Measurements from ENCODE around the gene TRIP13. TPM values are rescaled to one million over a fixed set of nuclear protein-coding genes. Genes with fewer than 3 reads are reported as not detected.

Gene TRIP13
- total and polyA plus RNA-seq, 8 donors, result 0.31 to 1.2 (median 0.51) TPM; not detected in 1

DNA sequence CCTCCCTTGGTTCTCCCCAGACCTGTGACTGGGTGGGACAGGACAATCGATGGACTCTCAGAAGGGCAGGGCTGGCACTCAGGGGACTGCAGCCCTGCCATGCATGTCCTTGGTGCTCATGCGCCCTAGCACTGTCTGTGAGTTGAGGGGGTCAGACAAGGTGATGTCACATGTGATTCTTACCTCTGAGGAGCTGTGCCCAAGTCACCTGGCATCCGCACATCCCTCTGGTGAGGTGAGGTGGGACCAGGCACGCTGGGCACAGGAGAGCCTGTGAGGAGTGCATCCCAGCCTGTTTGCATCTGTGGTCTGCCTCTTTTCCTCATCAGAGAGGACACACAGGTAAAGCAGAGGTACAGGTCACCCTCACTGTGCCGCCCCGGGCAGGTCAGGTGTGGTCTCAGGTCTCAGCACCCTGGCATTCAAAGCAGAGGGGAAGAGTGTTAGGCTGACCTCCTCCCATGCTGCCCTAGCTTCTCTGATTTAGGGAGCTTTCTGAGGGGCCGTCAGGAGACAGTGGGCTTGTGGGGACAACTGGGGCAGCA lies 14.8 kb downstream of the TRIP13 start:
- no peaks in the 10 kb centered on the region for H3K36me3 ChIP-seq
- FAIRE-seq (no peak), ATAC-seq (no peak), DNase-seq (peak in 1 of 6 donors; percentile 7)
- intact Hi-C loops (cut with DNase I), result no loop called here
- no peak overlapping the region for H3K27ac ChIP-seq
- no peak overlapping the region for H3K4me3 ChIP-seq
- no peaks in the 10 kb centered on the region for H3K27me3 ChIP-seq
- H3K9me3 ChIP-seq, result no peaks in the 10 kb centered on the region
- no peaks in the 10 kb centered on the region for H3K4me1 ChIP-seq
- WGBS, 2 donors, result 92 to 97% methylated on average over 7 of the region's 7 CpGs
- TF ChIP-seq, protein P1, sequence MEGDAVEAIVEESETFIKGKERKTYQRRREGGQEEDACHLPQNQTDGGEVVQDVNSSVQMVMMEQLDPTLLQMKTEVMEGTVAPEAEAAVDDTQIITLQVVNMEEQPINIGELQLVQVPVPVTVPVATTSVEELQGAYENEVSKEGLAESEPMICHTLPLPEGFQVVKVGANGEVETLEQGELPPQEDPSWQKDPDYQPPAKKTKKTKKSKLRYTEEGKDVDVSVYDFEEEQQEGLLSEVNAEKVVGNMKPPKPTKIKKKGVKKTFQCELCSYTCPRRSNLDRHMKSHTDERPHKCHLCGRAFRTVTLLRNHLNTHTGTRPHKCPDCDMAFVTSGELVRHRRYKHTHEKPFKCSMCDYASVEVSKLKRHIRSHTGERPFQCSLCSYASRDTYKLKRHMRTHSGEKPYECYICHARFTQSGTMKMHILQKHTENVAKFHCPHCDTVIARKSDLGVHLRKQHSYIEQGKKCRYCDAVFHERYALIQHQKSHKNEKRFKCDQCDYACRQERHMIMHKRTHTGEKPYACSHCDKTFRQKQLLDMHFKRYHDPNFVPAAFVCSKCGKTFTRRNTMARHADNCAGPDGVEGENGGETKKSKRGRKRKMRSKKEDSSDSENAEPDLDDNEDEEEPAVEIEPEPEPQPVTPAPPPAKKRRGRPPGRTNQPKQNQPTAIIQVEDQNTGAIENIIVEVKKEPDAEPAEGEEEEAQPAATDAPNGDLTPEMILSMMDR (IDR thresholded peaks at IDR 0.05), result no peak

DNA sequence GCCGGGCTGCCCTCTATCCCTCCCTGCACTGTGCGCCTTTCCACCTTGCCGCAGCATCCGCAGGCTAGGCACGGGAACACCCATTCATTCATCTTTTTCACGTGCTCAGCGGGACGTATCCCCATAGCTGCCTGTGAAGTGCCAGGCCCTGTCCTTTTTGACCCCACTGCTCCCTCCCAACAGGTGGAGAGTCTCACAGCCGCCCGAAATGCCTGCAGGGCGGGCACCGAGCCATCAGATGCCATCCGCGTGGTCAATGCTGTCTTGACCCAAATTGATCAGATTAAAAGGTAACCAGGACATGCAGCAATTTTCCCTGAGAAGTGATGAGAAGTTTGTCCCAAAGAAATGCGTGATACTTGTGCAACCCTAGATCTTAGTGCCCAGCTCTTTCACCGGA lies 15.5 kb downstream of the TRIP13 start:
- DNase-seq, result peak in 1 of 6 donors; percentile 4
- 96% methylated on average over 16 of the region's 16 CpGs for WGBS, 2 donors
- Histone ChIP-seq H3K4me3 (no peak overlapping the region), H3K4me1 (no peaks in the 10 kb centered on the region), H3K27ac (no peak overlapping the region), H3K36me3 (no peaks in the 10 kb centered on the region), H3K9me3 (no peaks in the 10 kb centered on the region), H3K27me3 (no peaks in the 10 kb centered on the region)
- ATAC-seq, result no peak
- TF ChIP-seq, protein P1 (IDR thresholded peaks at IDR 0.05), result no peak
- intact Hi-C loops (cut with DNase I), result no loop called here
- no peak for FAIRE-seq

DNA sequence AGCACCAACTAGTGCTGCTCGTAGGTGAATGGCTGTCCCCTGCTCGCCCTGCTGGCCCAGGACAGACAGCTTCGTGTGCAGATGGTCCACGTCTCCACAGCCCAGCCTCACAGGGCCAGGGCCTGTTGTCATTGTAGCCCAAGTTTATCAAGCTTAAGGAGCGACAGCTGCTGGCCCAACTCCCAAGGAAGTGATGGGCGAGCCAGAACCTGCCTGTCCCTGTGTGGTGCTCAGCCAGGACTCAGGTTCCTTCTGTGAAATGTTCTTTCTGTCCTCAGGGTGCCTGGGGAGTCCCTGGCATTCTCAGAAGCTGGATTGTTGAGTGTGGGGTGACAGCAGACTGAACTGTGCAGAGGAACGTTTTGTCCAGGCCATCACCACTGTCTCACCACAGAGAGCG lies 16.4 kb downstream of the TRIP13 start:
- FAIRE-seq, result no peak
- intact Hi-C loops (cut with DNase I), result no loop called here
- DNase-seq, result no peak
- H3K9me3 ChIP-seq, result no peaks in the 10 kb centered on the region
- TF ChIP-seq, protein P1 (IDR thresholded peaks at IDR 0.05), result no peak
- no peak overlapping the region for H3K27ac ChIP-seq
- 92 to 94% methylated on average over 8 of the region's 8 CpGs for WGBS, 2 donors
- no peaks in the 10 kb centered on the region for H3K4me1 ChIP-seq
- H3K27me3 ChIP-seq, result no peaks in the 10 kb centered on the region
- no peak overlapping the region for H3K4me3 ChIP-seq
- H3K36me3 ChIP-seq, result no peaks in the 10 kb centered on the region
- no peak for ATAC-seq

- H3K4me1 ChIP-seq, result no peaks in the 10 kb centered on the region
- 94% methylated on average over 18 of the region's 18 CpGs for WGBS, 2 donors
- ATAC-seq, result no peak
These were observed 17.5 kb downstream of the TRIP13 start for GRCh38 chr5:909994-910768.

More at GRCh38 chr5:909994-910768, 17.5 kb downstream of the TRIP13 start:
- no peaks in the 10 kb centered on the region for H3K9me3 ChIP-seq
- H3K27ac ChIP-seq, result no peak overlapping the region
- H3K36me3 ChIP-seq, result no peaks in the 10 kb centered on the region
- intact Hi-C loops (cut with DNase I), result no loop called here
- no peak for FAIRE-seq
- no peak for DNase-seq
- H3K27me3 ChIP-seq, result no peaks in the 10 kb centered on the region
- no peak overlapping the region for H3K4me3 ChIP-seq
- TF ChIP-seq, protein P1 (IDR thresholded peaks at IDR 0.05), result no peak
